Ramos (cell line): ENCODE data around the gene WWC2.
"Not testable (repeated sequence)": the region's sequence is repeated elsewhere in the genome, so short reads cannot be mapped to it uniquely, and the experiment has no call there.

ENCODE experiments used
- in situ Hi-C: fragments of 300-500 bp; cut with MboI; formaldehyde crosslinking; loops from one replicate; pipeline ENCODE4 v1.14.3; 2022; ENCODE audit warnings: low sequenced_read_pairs; ENCODE audit not compliant: unreplicated experiment

The WWC2 gene

DNA sequence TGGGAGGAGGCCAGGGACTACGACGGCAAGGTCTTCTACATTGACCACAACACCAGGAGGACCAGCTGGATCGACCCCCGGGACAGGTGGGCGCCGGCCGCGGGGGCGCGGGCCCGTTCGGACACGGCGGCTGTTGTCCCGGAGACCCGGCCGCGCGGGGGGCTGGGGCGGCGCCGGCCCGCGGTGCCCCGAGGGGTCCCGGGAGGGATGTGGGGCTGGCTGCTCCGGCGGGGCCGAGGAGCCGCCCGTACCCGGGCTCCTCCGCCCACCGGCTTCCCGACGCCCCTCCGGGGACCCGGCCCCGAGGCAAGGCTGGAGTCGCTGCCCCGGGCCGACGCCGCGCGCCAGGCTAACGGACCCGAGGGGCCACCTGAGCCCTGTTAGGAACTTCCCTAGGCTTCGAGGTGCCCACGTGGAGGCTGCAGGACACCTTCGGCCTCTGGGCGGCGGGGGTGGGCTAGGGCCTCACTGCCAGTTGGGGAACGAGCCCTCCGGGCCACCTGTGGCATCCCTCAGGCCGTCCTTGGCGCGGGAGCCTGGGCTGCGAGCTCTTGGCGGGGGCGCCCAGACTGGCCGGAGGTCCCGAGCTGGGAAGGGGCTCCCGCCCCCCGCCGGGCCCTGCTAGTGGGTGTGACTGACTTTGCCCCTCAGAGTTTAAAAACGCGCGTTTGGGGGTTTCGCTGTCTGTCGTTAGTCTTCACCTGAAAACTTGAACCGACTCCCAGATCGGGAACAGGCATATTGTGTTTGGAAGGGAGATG is 660 bp downstream of the WWC2 start:
- in situ Hi-C loops: no loop called here

DNA sequence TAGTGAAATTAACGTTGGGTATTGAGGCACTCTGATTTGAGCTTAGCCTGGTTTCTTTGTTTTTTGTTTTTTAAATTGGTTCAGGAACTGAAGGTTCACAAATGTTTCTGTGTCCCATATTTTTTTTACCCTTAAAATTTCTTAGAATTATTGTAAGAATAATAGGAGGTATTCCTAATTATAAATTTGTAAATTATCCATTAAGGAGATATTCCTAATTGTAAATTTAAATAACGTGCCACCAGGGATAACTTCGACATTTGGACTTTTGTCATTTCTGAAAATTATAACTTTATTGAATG is 1.2 kb downstream of the WWC2 start:
- in situ Hi-C loops: no loop called here

DNA sequence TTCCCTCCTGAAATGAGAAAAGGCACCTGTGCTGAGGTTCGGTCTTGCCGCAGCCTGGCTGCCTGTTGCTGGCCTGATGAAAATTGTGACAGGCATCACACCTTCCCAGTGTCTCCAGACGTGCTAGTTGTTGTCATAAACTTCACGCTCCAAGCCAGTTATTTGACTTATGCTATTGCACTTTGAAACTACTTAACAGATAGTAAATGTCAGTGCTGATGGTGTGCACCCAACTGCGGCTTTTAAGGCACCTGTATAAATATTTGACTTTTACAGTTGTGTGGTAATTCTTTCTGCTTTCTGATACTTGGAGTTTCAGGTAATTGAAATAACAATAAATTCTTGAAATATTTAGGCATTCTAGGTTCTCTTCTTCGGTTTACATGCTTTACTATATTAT is 1.8 kb downstream of the WWC2 start:
- in situ Hi-C loops: no loop called here

DNA sequence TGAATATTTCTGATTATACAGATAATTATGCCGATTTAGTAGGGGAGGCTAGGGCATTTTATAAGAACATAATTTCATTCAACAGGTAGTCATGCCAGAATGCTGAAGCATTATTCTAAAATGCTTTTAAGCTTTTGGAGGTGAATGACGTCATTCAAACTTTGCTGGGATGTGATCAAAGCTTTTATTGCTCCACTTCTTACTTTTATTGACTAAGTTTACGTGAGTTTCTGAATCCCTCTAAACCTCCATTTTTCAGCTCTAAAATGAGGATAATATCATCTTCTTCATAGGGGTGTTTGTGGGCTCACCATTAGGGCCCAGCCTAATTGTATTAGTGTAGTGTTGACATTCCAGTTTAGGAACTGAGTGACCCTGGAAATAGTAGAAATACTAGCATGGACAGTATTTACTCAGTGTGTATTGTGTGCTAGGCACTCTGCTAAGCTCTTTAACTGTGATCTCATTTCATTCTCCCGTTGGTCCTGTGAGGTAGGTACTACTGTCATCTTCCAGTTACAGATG is 3.0 kb downstream of the WWC2 start:
- in situ Hi-C loops: no loop called here

DNA sequence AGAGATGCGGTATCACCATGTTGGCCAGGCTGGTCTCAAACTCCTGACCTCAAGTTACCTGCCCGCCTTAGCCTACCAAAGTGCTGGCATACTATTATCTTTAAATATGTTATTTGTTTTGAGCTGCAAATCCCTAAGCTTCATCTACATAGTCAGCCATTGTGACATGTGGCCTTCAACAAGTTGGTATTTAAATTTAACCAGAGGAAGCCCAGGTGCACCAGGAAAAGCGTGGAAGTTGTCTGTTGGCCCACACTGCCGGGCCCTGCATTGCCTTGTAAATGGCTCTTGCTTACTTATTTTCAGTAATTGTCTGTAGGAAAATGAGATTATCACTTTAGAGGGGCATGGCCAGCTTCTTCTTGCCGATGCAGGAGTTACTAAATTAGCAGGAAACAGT is 6.0 kb downstream of the WWC2 start:
- in situ Hi-C loops: no loop called here

DNA sequence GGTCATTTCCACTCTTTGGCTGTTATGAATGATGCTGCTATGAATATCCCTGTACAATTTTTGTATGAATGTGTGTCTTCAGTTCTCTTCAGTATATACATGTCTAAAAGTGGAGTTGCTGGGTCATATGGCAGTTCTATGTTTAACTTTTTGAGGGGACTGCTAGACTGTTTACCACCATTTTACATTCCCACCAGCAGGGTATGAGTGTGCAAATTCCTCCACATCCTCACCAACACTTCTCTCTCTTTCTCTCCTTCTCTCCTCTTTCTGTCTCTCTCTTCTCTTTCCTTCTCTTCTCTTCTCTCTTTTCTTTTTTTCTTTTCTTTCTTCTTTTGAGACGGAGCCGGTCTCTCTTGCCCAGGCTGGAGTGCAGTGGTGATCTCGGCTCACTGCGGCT is 7.8 kb downstream of the WWC2 start:
- in situ Hi-C loops: no loop called here

DNA sequence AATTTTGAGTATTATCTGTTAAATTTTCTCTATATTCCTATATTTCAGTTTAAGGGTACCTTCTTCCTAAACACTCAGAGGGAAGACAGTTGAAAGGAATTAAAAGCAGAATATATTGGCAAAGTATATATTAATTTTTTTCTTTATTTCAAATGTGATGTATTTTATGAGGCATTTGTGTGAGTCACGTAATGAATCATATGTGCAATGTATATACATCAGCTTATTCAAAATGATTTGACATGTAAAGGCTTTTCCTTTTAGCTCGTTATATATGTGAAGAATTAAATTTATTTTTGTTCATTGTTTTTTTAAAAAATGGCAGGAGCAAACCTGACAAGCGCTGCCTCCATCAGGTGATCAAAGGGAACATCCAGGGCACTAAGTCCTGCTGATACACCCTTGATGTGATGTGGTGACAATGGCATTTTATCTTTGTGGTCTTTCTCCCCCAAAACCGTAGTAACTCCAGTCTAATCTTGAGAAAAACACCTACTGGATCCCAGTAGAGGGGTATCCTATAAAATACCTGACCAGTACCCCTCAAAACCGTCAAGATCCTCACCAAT is 8.9 kb downstream of the WWC2 start:
- in situ Hi-C loops: no loop called here

DNA sequence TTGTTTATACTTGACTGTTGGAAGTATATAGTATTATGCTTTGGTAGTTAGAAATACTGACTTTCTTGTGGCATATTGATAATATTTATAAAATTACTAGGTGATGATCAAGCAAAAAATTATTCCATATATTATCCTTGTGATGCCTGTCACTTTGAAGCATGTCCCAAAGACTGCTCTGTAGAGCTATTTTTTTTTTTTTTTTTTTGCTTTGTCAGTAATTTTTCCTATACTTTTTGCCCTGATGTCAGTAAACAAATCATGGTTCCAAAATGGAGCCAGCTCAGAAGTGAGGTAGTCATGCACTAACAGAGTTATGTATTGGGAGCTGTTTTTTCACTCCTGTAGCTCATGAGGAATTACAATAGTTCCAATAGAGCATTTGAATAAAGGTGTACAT is 11.2 kb downstream of the WWC2 start:
- in situ Hi-C loops: no loop called here

DNA sequence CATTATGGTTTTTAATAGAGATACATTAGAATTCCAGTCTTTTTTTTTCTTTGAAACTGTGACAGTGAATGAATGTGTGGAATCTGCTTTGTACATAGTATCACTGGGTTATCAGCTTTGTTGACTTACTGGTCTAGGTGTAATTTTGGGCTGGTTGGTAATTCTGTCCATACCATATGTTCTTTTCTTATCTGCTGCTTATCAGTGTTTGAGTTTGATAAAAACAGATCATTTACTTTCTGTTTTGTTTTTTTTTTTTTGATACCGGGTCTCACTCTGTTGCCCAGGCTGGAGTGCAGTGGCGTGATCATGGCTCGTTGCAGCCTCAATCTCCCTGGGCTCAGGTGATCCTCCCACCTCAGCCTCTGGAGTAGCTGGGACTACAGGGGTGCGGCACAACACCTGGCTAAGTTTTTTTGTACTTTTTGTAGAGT is 12.4 kb downstream of the WWC2 start:
- in situ Hi-C loops: no loop called here

DNA sequence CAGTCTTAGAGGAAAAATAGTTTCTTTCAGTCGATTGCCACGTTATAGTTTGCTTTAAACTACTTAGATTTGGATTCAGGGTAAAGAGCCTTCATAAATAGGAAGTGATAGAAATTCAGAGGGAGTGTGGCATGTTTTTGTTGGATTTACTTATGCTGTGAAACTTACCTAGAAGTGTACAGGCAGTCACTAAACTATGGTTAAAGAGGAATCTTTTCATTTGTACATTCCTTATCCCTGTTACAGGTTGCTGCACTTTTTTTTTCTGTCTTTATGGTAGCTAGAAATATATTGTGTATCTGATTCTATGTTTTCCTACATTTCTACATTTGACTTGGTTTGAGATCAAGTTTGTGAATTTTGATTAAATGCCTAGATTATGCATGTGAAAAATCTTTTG is 19.1 kb downstream of the WWC2 start:
- in situ Hi-C loops: no loop called here

DNA sequence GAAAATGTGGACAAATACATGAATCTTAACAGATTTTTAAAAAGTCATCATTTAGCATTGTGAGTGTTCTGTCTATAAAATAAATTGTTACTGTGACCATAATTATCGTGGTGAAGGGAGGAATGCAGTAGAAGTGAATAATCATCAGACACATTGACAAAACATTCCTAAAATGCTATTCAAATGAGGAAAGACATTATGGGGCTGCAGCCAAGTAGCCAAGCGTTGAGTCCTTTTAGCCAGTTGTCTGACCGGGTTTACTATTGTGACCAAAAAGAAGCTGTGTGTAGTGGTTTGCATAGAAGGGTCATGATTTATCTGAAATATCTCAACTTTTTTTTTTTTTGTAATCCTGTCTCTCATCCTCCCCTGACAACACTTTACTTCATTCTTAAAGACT is 19.5 kb downstream of the WWC2 start:
- in situ Hi-C loops: no loop called here

DNA sequence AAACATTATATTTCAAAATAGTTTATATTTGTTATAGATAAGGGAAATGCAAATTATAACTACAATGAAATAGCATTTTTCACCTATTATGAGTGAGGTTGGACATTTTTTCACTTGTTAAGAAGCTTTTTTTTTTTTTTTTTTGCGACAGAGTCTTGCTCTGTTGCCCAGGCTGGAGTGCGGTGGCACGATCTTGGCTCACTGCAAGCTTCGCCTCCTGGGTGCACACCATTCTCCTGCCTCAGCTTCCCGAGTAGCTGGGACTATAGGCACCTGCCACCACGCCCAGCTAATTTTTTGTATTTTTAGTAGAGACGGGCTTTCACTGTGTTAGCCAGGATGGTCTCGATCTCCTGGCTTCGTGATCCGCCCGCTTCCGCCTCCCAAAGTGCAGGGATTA is 22.6 kb downstream of the WWC2 start:
- in situ Hi-C loops: not testable (repeated sequence)

DNA sequence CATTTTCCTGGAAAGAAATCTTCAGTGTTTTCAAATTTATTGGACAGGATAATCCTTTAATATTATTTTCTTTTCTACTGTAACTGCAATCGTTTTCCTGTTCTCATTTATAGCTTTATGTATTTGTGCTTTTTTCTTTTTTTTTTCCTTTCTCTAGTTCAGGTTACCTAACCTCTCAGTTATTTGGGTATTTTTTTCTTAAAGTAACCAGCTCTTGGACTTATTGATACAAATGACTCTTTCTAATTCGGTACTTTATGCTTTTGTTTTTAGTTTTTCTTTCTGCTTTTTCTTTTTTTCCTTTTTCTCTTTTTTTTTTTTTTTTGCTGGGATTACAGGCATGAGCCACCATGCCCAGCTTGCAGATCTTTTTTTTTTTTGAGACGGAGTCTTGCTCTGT is 25.2 kb downstream of the WWC2 start:
- in situ Hi-C loops: no loop called here

DNA sequence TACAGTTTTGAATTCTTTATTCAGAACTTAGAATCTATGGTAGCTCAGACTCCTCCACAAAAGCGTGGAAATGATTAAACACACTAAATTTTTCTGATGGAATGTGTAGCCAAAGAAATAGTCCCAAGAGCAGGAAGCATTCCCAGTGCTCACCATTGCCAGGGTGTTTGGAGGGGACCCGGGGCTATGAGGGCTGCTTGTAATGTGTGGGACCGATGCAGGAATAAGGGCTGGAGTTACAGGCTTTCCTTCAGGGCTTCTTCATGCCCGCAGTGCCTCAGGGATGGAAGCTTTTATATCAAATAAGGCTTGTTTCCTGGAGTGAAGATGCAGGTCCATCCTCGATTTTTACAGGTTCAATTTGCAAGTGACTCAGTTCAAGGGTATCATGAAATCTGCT is 25.8 kb downstream of the WWC2 start:
- in situ Hi-C loops: no loop called here

DNA sequence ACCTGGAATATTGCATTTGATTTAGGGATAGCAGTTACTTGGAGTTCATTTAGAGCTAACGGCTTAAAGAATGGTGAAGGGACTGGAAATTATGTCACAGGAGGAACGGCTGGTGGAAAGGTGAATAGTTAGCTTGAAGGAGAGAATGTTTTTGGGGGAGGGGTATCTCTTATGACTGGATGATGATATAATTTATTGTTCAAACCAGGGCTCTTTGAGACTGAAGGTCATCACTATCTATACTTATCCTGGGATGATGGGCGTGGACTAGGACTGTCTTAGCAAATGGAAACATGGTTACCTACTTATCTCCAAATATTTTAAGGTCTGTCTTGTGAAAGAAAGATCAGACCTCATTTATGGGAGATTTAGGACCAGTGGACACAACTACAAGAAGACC is 30.1 kb downstream of the WWC2 start:
- in situ Hi-C loops: no loop called here

DNA sequence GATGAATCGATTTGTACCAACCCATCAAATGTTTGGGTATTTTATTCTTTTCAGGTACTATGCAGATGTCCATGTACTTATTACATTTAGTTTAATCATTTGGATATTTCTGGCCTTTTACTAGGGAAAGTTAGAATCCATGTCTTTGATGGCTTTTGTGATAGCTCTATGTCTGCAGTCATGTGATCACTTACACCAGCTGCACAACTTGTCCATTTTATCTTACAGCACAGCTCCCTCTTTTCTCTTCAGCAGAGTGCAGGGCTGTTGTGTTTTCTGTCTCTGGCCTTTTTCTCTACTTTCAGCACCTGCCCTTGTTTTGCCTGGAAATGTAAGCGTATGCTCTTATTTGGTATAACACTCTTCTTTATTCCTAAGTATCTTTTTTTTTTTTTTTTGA is 30.6 kb downstream of the WWC2 start:
- in situ Hi-C loops: no loop called here

DNA sequence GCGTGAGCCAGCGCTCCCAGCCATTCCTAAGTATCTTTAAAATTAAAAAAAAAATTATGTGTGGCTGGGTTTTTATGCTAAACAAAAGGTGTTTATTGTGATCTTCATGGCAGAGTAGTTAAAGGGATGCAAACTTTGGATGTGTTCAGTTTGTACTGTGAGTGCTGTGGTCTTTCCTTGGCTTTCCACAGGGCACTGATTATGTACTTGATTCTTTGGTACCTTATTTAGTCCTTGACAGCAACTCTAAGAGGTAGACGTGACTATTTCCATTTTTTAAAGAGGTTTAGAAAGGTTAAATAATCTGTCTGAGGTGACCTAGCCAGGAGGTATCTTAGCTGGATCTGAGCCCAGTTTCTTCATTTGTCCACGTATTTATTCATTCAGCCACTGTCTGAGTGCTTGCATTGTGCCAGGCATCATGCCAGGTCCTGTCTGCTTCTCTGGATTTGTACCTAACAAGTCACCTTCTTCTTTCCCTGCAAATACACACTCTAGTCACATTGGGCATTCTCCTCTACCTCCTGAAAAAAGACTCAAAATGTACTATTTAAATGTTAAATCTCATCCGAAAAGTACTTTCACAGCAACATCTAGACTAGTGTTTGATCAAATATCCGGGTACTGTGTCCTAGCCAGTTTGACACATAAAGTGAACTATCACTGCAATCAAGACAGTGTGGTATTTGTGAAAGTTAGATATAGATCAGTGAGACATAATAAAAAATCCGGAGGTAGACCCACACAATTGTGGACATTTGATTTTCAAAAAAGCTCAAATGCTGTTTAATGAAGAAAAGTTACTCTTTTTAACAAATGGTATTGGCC is 31.5 kb downstream of the WWC2 start:
- in situ Hi-C loops: no loop called here

DNA sequence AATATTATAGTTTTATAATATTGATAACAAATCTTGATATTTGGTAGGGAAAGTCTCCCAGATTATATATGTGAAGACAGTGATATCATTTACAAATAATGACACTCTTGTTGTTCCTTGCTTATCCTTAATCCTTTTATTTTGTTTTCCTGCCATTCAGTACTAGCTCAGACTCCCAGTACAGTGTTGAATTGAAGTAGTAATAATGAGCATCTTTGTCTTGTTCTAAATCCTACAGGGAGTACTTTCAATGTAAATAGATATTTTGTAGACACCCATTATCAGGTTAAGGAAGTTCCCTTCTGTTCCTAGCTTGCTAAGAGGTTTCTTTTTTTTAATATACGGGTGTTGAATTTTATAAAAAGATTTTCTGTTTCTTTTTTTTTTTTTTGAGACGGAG is 33.0 kb downstream of the WWC2 start:
- in situ Hi-C loops: no loop called here

DNA sequence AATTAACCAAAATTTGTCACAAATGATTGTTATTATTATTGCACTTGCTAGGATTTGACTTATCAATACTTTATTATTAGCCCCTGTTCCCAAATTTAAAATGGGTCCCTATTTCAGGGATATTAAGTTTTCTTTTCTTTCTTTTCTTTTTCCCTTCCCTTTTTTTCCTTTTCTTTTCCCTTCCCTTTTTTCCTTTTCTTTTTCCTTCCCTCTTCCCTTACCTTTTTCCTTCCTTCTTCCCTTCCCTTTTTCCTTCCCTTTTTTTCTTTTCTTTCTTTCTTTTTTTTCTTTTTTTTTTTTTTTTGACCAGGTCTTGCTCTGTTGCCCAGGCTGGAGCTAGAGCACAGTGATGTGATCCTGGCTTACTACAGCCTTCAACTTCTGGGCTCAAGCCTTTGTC is 33.8 kb downstream of the WWC2 start:
- in situ Hi-C loops: no loop called here

DNA sequence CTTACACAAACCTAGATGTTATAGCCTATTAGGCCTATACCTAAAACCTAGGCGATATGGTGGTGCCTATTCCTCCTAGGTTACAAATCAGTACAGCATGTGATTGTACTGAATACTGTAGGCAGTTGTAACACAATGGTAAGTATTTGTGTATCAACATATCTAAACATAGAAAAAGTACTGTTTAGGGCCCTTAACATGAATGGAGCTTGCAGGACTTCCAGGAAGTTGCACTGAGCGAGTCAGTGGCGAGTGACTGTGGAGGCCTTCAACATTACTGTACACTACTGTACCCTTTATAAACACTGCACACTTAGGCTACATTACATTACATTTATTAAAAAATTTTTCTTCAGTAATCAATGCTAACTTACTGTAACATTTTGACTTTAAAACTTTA is 37.8 kb downstream of the WWC2 start:
- in situ Hi-C loops: no loop called here

DNA sequence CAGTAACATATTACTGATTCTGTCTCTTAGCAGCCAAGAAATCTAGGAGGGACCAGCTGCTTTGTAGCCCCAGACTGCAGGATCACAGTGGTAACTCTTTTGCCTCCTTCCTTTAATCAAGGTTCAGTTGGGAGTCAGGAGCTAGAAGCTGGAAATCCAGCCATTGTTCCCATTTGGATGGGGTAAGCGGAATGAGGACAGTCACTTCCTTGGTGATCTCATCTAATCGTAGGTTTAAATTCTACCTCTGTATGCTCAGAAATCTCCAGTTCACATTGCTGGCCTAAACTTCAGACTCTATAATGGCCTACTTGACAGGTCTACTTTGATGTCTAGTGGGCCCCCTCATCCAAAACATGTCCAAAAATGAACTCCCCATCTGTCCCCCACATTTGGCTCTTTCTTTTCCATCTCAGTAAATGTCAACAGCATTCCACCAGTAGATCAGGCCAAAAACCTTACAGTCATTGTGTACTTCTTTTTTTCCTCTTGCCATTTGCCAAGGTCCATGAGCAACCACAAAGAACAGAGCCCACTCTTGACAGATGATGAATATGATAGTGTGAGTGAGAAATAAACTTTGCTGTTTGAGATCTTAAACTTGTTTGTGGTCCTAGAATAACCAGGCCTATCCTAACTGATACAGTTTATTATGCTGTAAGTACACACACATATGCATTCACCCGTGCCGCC is 40.1 kb downstream of the WWC2 start:
- in situ Hi-C loops: no loop called here
